Stimulated activated CD4-positive, alpha-beta T cell treated with anti-CD3 and anti-CD28 coated beads, Interleukin-1b, Interleukin-23, amount 100 ng/mL, for 24 hours (primary cell): ENCODE data around the gene ZNF83.
"Not testable (repeated sequence)": the region's sequence is repeated elsewhere in the genome, so short reads cannot be mapped to it uniquely, and the experiment has no call there.

Source experiments
- DNase-seq, 4 experiments: peaks; one replicate each; pipeline ENCODE4 v3.0.0-alpha.2; 2020; ENCODE audit warnings: low read depth in 4 of 4, low spot score in 1 of 4

Gene ZNF83

GRCh38 chr19:52570000-52570861, 67.9 kb downstream of the ZNF83 start, which contains the start of gene ZNF701:
Gene ZNF701, plus strand, starts transcription at chr19:52570287. Its CDS starts 3,861 bp downstream, at chr19:52574148.
- peak; percentile 85 to 92 (median 88) for DNase-seq

GRCh38 chr19:52569638-52569999, 68.5 kb downstream of the ZNF83 start:
- not testable (repeated sequence) for DNase-seq

DNA sequence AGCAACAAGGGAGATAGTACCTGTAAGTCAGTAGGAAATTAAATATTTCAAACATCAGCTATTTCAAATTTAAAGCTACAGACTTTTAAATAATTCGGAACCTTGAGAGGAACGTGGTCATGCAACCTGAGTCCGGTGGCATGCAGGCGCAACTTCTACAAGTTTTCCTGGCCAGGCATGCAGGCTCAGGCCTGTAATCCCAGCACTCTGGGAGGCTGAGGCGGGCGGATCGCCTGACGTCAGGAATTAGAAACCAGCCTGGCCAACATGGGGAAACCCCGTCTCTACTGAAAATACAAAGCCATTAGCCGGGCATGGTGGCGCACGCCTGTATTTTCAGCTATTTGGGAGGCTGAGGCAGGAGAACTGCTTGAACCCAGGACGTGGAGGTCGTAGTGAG, 70.2 kb downstream of the ZNF83 start:
- no peak for DNase-seq

- no peak for DNase-seq
Measured at GRCh38 chr19:52566588-52566987, 71.6 kb downstream of the ZNF83 start.

DNA sequence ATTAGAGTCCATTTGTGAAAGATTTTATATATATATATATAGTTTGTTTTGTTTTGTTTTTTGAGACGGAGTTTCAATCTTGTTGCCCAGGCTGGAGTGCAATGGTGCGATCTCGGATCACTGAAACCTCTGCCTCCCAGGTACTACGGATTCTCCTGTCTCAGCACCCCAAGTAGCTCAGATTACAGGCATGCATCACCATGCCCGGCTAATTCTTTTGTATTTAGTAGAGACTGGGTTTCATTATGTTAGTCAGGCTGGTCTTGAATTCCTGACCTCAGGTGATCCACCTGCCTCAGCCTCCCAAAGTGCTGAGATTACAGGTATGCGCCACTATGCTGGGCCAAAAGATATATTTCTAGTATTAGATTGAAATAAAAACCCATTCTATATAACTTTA, 72.0 kb downstream of the ZNF83 start:
- no peak for DNase-seq
